Measurements from ENCODE around the gene HMMR. TPM values are rescaled to one million over a fixed set of nuclear protein-coding genes. Genes with fewer than 3 reads are reported as not detected.

The HMMR gene
- polyA plus RNA-seq, 1 donor (not counting 4 experiments of a cell fraction or from before 2014, with no cell fraction given): 16.2 TPM

- no peak for DNase-seq (ENCODE audit: low read depth, low spot score)
- dilution Hi-C loops (cut with MboI; ENCODE audit: extremely low pct_ligation_motif_present, low sequenced_read_pairs): no loop called here
- Histone ChIP-seq H2AFZ (ENCODE audit: control insufficient read depth, low read length) (no peak overlapping the region), H4K20me1 (ENCODE audit: control insufficient read depth, extremely low read depth, insufficient read depth, low read length) (no peaks in the 10 kb centered on the region), H3K27ac (ENCODE audit: control insufficient read depth, insufficient read depth, low read length) (no peak overlapping the region), H3K27me3 (ENCODE audit: control insufficient read depth, extremely low read depth, insufficient read depth, low read length) (no peaks in the 10 kb centered on the region), H3K36me3 (ENCODE audit: control insufficient read depth in 2 of 2, extremely low read depth in 1 of 2, insufficient read depth in 2 of 2, low read length in 2 of 2) (peaks cover 0 to 4% of the 10 kb centered on the region in 2 experiments), H3K9me3 (ENCODE audit: control insufficient read depth, low read depth, low read length) (no peaks in the 10 kb centered on the region), H3K4me2 (ENCODE audit: control insufficient read depth, extremely low read depth, insufficient read depth, low read depth, low read length) (no peak overlapping the region), H3K4me3 (ENCODE audit: control insufficient read depth in 2 of 3, extremely low read depth in 1 of 3, insufficient read depth in 2 of 3, low read depth in 1 of 3, low read length in 3 of 3) (no peak overlapping the region), H3K9me1 (ENCODE audit: control insufficient read depth, extremely low read depth, insufficient read depth, low read length) (no peaks in the 10 kb centered on the region), H3K4me1 (ENCODE audit: control insufficient read depth, extremely low read depth, insufficient read depth, low read length) (no peaks in the 10 kb centered on the region), H3K9ac (ENCODE audit: control insufficient read depth, extremely low read depth, insufficient read depth, low read length) (no peak overlapping the region), H3K79me2 (ENCODE audit: control insufficient read depth, insufficient read depth, low read length) (no peaks in the 10 kb centered on the region)
- no peak for FAIRE-seq
- TF ChIP-seq EZH2 (IDR thresholded peaks at IDR 0.05; ENCODE audit: low read length) (no peak), CTCF (optimal IDR thresholded peaks at IDR 0.05 in 1 of 3, IDR thresholded peaks at IDR 0.05 in 1 of 3, conservative IDR thresholded peaks at IDR 0.05 in 1 of 3; ENCODE audit: extremely low read depth in 1 of 3, insufficient read depth in 2 of 3, low read length in 3 of 3) (no peak)
Measured at GRCh38 chr5:163525096-163525495, 64.7 kb downstream of the HMMR start.

GRCh38 chr5:163529698-163530097 lies 69.3 kb downstream of the HMMR start:
- no peaks in the 10 kb centered on the region for H3K4me1 ChIP-seq (ENCODE audit: control insufficient read depth, extremely low read depth, insufficient read depth, low read length)
- H3K4me2 ChIP-seq (ENCODE audit: control insufficient read depth, extremely low read depth, insufficient read depth, low read depth, low read length): no peak overlapping the region
- no peak overlapping the region for H3K4me3 ChIP-seq (ENCODE audit: control insufficient read depth in 2 of 3, extremely low read depth in 1 of 3, insufficient read depth in 2 of 3, low read depth in 1 of 3, low read length in 3 of 3)
- no peaks in the 10 kb centered on the region for H3K27me3 ChIP-seq (ENCODE audit: control insufficient read depth, extremely low read depth, insufficient read depth, low read length)
- no peak overlapping the region for H2AFZ ChIP-seq (ENCODE audit: control insufficient read depth, low read length)
- H3K79me2 ChIP-seq (ENCODE audit: control insufficient read depth, insufficient read depth, low read length): no peaks in the 10 kb centered on the region
- no peak for DNase-seq (ENCODE audit: low read depth, low spot score)
- no peaks in the 10 kb centered on the region for H3K9me1 ChIP-seq (ENCODE audit: control insufficient read depth, extremely low read depth, insufficient read depth, low read length)
- no peaks in the 10 kb centered on the region for H3K9me3 ChIP-seq (ENCODE audit: control insufficient read depth, low read depth, low read length)
- TF ChIP-seq EZH2 (IDR thresholded peaks at IDR 0.05; ENCODE audit: low read length) (no peak), CTCF (optimal IDR thresholded peaks at IDR 0.05 in 1 of 3, IDR thresholded peaks at IDR 0.05 in 1 of 3, conservative IDR thresholded peaks at IDR 0.05 in 1 of 3; ENCODE audit: extremely low read depth in 1 of 3, insufficient read depth in 2 of 3, low read length in 3 of 3) (no peak)
- no peaks in the 10 kb centered on the region for H3K36me3 ChIP-seq (ENCODE audit: control insufficient read depth in 2 of 2, extremely low read depth in 1 of 2, insufficient read depth in 2 of 2, low read length in 2 of 2)
- no peaks in the 10 kb centered on the region for H4K20me1 ChIP-seq (ENCODE audit: control insufficient read depth, extremely low read depth, insufficient read depth, low read length)
- H3K9ac ChIP-seq (ENCODE audit: control insufficient read depth, extremely low read depth, insufficient read depth, low read length): no peak overlapping the region
- dilution Hi-C loops (cut with MboI; ENCODE audit: extremely low pct_ligation_motif_present, low sequenced_read_pairs): no loop called here
- FAIRE-seq: no peak
- no peak overlapping the region for H3K27ac ChIP-seq (ENCODE audit: control insufficient read depth, insufficient read depth, low read length)
